Raji (cell line): ENCODE measurements around the gene BCO2.

Experiments used
- POLR2A ChIP-seq: IDR thresholded peaks from 2 replicates; pipeline ENCODE4 v1.6.1; 2011; ENCODE audit warnings: low read depth, low read length, control low read depth; ENCODE audit not compliant: insufficient read depth

The BCO2 gene

GRCh38 chr11:112162761-112163546 lies 12.4 kb upstream of the BCO2 start:
- TF ChIP-seq POLR2A, result no peak

- no peak for TF ChIP-seq POLR2A
Measured at GRCh38 chr11:112163875-112164685, 11.2 kb upstream of the BCO2 start, which contains the start of gene IL18. TSS of gene IL18 (minus strand) at chr11:112164094. CDS start at chr11:112155053, 9,041 bp downstream.

- TF ChIP-seq POLR2A, result no peak
Measured at GRCh38 chr11:112165049-112165448, 10.3 kb upstream of the BCO2 start.

GRCh38 chr11:112166562-112166961 lies 8.8 kb upstream of the BCO2 start:
- no peak for TF ChIP-seq POLR2A

- TF ChIP-seq POLR2A, result no peak
Measured at GRCh38 chr11:112167145-112167544, 8.2 kb upstream of the BCO2 start, which contains the start of gene TEX12. TSS of gene TEX12 (plus strand) at chr11:112167372. CDS start at chr11:112169269, 1,897 bp downstream.

GRCh38 chr11:112172362-112172994 lies 2.8 kb upstream of the BCO2 start:
- no peak for TF ChIP-seq POLR2A

- TF ChIP-seq POLR2A, result no peak
Measured at GRCh38 chr11:112173152-112173551, 2.2 kb upstream of the BCO2 start.

GRCh38 chr11:112175599-112175952 lies 264 bp downstream of the BCO2 start:
- TF ChIP-seq POLR2A, result no peak

- TF ChIP-seq POLR2A, result no peak
Measured at GRCh38 chr11:112176077-112176476, 765 bp downstream of the BCO2 start.

- no peak for TF ChIP-seq POLR2A
Measured at GRCh38 chr11:112177589-112177988, 2.3 kb downstream of the BCO2 start.

- TF ChIP-seq POLR2A, result no peak
Measured at GRCh38 chr11:112178428-112178827, 3.1 kb downstream of the BCO2 start.

GRCh38 chr11:112178936-112179335 lies 3.6 kb downstream of the BCO2 start:
- TF ChIP-seq POLR2A, result no peak

- TF ChIP-seq POLR2A, result no peak
Measured at GRCh38 chr11:112179601-112180000, 4.3 kb downstream of the BCO2 start.

GRCh38 chr11:112182867-112183266 lies 7.6 kb downstream of the BCO2 start:
- no peak for TF ChIP-seq POLR2A

GRCh38 chr11:112185883-112186282 lies 10.6 kb downstream of the BCO2 start:
- TF ChIP-seq POLR2A, result no peak

GRCh38 chr11:112186304-112186703 lies 11.0 kb downstream of the BCO2 start:
- TF ChIP-seq POLR2A, result no peak

GRCh38 chr11:112195951-112196351 lies 20.6 kb downstream of the BCO2 start:
- TF ChIP-seq POLR2A, result no peak
